Measurements from ENCODE around the gene CCDC186.

The CCDC186 gene

DNA sequence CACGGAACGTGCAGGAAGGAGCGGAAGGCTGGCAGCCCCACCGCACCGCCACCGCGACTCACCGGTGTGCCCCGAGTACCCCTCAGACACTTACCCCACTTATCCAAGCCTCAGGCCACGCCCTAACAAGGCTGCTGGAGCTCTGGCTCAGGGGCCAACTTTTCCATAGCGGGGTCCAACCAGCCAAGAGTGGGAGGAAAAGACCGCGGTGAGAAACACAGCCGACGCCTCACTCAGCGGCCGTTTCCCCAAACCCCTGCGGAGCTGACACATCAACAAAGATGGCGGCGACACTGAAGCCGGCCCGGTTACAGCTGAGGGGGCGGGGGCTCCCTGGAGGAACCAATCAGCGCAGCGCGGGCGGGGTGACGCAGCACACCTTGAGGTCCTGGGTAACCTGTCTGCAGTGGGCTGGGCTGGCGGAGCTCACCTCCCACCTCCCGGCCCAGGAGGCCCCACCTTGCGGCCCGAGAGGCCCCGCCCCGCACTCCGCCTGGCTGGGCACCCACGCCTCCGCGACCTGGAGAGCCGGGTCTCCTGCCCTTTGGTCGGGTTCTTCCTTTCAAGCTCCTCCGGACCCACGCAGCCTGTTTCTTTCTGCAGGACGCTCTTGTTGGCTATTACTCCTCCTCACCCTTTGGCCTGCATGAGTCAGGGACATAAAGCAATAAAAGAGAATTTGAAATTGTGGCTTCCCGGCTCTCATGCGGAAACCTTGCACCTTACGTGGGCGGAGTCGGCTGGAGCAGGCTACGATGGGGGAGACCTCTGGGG, at the start of gene CCDC186:
TSS of gene CCDC186 (minus strand) at position 283 of the 774 bp plus-strand sequence. CDS start 10,935 bp downstream, outside the sequence.
- TF ChIP-seq, protein P1, sequence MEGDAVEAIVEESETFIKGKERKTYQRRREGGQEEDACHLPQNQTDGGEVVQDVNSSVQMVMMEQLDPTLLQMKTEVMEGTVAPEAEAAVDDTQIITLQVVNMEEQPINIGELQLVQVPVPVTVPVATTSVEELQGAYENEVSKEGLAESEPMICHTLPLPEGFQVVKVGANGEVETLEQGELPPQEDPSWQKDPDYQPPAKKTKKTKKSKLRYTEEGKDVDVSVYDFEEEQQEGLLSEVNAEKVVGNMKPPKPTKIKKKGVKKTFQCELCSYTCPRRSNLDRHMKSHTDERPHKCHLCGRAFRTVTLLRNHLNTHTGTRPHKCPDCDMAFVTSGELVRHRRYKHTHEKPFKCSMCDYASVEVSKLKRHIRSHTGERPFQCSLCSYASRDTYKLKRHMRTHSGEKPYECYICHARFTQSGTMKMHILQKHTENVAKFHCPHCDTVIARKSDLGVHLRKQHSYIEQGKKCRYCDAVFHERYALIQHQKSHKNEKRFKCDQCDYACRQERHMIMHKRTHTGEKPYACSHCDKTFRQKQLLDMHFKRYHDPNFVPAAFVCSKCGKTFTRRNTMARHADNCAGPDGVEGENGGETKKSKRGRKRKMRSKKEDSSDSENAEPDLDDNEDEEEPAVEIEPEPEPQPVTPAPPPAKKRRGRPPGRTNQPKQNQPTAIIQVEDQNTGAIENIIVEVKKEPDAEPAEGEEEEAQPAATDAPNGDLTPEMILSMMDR (IDR thresholded peaks at IDR 0.05; ENCODE audit: low read depth, low read length): no peak
- peak within 1 kb of the TSS; percentile 86 for H3K4me3 ChIP-seq (ENCODE audit: low read depth, low read length)

DNA sequence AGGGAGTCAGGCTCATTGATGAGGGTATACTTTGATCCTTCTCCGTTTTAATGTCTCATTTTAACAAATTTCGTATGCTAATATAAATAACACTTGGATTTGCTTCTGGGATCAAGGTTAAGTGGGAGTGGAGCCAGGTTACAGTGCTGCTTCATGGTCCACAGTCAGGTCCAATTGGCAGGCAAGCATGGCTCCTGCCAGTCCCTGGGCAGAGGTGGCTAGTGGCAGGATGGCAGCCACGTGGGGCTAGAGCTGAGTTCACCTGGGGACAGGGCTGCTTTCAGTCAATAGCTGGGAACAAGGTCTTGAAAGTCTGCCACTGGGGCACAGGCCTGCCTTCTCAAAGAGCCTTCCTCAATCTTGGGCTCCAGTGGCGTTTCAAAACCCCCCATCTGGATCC, 49.1 kb upstream of the CCDC186 start:
- TF ChIP-seq, protein P1 (IDR thresholded peaks at IDR 0.05; ENCODE audit: low read depth, low read length): no peak
- no peak overlapping the region for H3K4me3 ChIP-seq (ENCODE audit: low read depth, low read length)

DNA sequence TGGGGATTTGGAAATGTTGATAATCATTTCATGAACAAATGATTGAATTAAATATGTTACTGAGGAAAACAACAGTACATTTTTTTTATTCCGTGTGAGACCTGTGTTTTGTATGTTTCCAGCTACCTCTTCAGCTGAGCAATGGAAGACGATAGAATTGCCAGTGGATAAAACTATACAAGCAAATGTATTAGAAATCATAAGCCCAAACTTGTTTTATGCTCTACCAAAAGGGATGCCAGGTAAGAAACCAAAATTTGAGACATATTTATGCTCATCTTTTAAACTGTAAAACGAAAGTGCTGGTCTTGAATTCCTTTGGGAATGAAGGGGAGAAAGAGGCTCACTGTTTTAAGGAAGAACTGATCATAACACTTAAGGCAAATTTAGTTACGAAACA, 47.2 kb upstream of the CCDC186 start:
- no peak overlapping the region for H3K4me3 ChIP-seq (ENCODE audit: low read depth, low read length)
- TF ChIP-seq, protein P1 (IDR thresholded peaks at IDR 0.05; ENCODE audit: low read depth, low read length): no peak

- H3K4me3 ChIP-seq (ENCODE audit: low read depth, low read length): no peak overlapping the region
- TF ChIP-seq, protein P1 (IDR thresholded peaks at IDR 0.05; ENCODE audit: low read depth, low read length): no peak
Measured at GRCh38 chr10:114220281-114220680, 46.3 kb upstream of the CCDC186 start.

DNA sequence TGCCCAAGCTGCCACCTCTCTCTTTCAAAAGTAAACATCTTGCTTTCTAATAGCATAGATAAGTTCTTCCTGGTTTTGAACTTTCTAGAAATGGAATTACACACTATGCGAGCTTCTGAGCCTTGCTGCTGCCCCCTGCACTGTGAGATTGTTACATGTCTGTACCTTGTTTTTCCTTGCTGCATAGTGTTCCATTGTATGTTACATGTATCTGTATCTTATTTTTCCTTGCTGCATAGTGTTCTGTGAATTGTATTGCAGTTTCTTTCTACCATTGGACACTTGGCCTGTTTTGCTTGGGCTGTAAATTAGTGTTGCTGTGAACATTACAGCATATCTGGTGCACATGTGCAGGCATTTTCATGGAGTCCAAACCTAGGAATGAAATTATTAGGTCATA, 41.0 kb upstream of the CCDC186 start:
- H3K4me3 ChIP-seq (ENCODE audit: low read depth, low read length): no peak overlapping the region
- TF ChIP-seq, protein P1 (IDR thresholded peaks at IDR 0.05; ENCODE audit: low read depth, low read length): no peak

DNA sequence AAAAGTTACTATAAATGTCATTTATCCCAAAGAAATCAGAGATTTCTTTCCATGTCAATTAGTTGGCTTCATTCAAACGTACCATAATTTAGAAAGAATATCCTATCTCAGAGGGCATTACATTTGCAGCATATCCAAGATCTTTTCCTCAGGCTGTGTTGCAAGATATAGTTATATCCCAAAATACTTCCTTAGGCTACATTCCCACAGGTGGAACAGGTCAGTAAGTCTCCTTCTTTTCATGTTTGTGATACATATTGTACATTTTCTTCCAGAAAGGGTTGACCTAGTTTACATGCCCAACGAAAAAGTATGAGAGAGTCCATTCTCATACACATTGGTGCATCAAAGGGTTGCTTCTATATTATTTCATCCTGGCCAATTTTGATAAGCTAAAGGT, 38.1 kb upstream of the CCDC186 start:
- TF ChIP-seq, protein P1 (IDR thresholded peaks at IDR 0.05; ENCODE audit: low read depth, low read length): no peak
- H3K4me3 ChIP-seq (ENCODE audit: low read depth, low read length): no peak overlapping the region

GRCh38 chr10:114208351-114208750, 34.3 kb upstream of the CCDC186 start:
- no peak overlapping the region for H3K4me3 ChIP-seq (ENCODE audit: low read depth, low read length)
- TF ChIP-seq, protein P1 (IDR thresholded peaks at IDR 0.05; ENCODE audit: low read depth, low read length): no peak

Data from WI38 (cell line).